HL-60 (cell line): ENCODE measurements around the gene MAPT.

Experiments
- POLR2AphosphoS5 ChIP-seq: IDR thresholded peaks from 2 replicates; pipeline ENCODE4 v1.6.1; 2012; ENCODE audit warnings: low read depth
- TF ChIP-seq, protein P1 (sequence below): IDR thresholded peaks from one replicate; pipeline ENCODE4 v1.5.1; 2011; ENCODE audit warnings: low read length, control low read depth, inconsistent platforms; ENCODE audit not compliant: insufficient read depth

DNA sequence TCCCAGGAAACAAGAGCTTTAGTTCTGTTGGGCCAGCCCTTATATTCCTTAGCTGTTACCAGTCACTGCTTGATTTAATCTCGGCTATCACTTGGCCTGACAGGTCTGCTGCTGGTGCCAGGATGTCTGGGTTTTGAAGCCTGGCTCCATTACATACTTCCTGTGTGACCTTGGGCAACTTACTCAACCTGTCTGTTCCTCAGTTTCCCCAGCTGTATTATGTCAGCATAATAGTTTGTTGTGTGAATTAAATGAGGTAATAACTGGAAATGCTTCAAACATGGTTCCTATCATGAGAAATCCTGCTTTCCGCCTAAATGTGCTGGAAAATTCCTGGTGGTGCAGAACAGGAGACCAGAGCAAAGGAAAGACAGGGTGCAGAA lies 54.1 kb downstream of the MAPT start:
- TF ChIP-seq, protein P1, sequence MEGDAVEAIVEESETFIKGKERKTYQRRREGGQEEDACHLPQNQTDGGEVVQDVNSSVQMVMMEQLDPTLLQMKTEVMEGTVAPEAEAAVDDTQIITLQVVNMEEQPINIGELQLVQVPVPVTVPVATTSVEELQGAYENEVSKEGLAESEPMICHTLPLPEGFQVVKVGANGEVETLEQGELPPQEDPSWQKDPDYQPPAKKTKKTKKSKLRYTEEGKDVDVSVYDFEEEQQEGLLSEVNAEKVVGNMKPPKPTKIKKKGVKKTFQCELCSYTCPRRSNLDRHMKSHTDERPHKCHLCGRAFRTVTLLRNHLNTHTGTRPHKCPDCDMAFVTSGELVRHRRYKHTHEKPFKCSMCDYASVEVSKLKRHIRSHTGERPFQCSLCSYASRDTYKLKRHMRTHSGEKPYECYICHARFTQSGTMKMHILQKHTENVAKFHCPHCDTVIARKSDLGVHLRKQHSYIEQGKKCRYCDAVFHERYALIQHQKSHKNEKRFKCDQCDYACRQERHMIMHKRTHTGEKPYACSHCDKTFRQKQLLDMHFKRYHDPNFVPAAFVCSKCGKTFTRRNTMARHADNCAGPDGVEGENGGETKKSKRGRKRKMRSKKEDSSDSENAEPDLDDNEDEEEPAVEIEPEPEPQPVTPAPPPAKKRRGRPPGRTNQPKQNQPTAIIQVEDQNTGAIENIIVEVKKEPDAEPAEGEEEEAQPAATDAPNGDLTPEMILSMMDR = no peak
- TF ChIP-seq POLR2AphosphoS5 = no peak
